Endothelial cell of hepatic sinusoid (primary cell): ENCODE measurements around the gene TMIE.

Source experiments
- in situ Hi-C: cut with HindIII; loops from 2 replicates; pipeline ENCODE4 v1.10.0; 2017; ENCODE audit warnings: low sequenced_read_pairs

Gene TMIE

DNA sequence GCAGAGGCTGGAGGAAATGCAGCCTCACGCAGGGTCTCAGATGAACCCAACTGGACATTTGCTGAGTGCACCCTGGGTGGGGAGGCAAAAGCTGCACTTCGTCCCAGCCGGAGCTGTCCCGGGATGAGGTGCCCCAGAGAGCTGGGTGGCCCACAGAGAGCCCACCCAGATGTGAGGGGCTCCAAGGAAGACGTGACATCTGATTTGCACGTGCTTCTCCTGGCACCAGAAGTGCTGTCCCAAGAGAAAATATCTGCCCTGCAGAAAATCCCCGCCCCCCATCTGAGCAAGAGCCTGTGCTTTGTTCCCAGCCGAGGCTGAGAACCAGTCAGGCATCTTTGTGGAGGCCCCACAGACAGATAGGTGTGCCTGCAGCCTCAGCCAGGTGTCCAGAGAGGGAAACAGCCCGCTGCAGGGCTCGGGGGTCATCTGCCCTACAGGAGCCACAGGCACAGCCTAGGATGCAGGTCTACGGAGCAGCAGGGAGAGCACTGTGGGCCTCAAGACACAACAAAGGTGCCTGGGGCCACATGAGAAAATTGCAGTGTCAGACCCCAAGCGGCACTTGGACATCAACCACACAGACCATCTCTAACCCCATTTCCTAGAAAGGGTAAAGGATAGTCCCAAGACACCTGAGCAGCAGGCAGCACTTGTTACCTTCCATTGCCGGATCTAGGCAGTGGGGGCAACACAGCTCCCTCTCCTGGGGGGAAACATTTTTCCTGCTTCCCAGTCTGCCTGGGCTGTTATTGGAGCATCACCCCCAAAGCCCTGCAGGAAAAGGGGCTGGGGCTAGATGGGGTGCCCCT is 5.8 kb downstream of the TMIE start:
- in situ Hi-C loops: no loop called here

DNA sequence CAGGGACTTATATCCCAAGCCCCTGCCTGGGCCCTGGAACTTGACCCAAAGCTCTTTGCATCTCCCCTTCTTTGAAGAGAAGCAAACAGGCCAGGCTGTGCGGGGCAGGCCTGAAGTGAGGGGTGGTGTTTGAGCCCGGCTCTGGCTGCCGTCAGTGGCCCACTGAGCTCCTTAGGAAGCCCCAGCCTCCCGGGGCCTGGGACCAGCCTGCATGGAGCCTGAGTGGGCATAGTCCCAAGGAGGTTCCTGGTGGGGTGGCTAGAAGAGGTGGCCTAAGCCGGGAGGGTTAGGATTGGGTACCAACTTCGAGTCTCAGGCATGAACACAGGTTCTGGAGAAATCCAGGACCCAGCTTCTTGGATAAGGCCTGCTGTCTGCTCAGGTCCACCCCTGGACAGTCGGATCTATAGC is 6.4 kb downstream of the TMIE start:
- in situ Hi-C loops: no loop called here

DNA sequence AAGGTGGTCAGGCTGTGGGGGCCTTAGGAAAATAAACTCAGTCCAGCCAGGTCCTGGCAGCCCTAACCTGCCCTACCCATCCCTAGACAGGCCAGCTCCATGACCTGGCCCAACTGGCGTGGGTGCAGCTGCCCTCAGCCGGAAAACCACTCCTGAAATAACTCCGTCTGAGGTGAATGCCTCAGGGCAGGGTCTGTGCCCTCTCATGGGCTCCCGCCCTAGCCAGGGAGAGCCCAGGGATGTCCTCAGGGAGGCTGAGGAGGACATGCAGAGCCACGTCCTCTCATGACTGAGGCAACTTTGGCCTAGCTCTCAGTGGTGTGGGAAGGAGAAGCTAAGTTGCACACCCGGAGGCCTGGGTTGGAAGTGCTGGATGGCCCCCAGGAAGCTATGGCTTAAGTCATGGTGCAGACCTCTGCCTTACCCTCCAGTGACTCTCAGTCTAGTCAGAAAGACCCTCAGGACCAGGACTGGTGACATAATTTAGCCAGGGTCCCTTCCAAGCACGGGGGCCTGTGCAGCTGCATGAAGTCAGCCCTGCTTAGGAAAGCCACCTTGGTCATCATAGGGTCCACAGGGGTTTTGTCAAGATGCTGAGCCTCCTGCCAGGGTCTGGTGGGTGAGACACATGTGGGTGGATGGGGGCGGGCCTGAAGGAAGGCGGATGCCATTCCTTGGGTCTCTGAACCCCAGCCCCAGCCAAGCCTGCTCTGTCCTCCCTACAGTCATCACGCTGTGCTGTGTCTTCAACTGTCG is 7.4 kb downstream of the TMIE start:
- in situ Hi-C loops: no loop called here

DNA sequence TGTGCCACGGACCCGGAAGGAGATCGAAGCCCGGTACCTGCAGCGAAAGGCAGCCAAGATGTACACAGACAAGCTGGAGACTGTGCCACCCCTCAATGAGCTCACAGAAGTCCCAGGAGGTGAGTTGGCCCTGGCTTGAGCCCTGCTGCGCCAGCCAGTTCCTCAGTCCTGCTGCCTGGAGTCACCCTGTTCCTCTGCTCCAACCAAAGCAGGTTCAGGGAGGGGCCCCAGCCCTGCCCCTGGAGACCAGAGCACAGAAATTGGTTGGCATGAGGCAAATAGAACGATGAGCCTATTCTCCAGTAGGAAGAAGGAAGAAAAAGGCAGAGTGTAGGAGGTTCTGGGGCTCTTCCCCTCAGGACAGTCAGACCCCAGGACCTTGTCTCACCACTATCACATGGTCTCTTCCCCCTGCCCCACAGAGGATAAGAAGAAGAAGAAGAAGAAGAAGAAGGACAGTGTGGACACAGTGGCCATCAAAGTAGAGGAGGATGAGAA is 8.0 kb downstream of the TMIE start:
- in situ Hi-C loops: no loop called here

DNA sequence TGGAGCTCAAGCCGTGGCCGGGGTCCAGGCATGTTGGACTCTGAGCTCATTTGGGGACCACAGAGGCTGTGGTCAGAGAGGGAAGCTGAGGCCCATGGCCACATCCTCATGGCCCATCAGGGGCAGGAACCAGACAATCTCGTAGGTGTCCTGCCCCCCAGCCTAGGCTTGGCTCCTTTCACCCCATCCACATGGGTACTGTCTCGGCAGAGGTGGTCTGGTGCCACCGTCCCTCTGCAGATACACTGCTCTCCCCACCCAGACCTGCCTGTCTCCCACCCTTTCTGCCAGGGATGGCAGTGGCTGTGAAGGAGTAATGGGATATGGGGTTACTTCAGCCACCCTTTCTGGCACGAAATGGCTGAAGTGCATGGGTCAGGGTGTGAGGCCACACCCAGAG is 8.5 kb downstream of the TMIE start:
- in situ Hi-C loops: no loop called here

DNA sequence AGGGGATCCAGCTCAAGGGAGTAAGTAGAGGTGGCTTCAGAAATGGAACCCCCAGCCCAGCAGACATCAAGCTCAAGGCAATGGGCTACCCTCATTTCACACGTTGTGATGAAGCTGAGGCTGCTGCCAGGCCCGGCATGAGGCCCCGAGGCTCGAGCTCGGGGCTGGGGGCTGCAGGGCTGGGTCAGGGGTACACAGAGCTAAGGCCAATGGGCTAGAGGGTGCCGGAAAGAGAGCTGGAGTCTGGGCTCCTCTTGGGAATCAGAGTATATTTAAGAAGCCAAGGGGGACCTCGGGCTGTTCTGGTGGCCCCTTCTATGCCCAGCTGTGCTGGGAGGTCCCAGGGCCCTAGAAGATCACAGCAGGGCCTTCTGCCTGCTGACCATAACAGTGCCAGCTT is 9.0 kb downstream of the TMIE start:
- in situ Hi-C loops: no loop called here

DNA sequence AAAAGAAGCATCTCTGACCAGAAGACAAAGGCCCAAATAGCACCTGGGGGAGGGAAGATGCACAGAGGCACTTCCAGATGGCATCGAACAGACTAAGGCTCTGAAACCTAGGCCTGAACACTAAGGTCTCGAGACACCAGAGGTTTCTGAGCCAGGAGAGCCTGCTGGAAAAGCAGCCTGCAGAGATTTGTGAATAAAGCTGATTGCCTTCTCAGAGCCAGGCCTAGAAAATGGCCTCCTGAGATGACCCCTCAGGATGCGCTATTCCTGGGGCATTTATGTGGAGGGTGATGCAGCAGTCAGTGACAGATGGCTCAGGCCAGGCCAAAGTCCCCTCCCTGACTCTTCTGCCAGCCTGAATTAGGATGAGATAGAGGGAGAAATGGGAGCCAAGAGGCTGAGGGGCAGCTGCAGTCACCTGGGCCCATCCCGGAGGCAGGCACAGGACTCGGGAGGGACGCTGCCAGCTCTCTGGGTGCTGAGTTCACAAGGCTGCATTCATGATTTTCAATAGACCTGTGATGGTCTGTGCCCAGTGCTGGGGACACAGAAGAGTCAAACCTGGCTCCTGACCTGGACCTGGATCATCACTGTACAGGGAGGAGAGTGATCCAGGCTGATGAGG is 9.6 kb downstream of the TMIE start:
- in situ Hi-C loops: no loop called here

DNA sequence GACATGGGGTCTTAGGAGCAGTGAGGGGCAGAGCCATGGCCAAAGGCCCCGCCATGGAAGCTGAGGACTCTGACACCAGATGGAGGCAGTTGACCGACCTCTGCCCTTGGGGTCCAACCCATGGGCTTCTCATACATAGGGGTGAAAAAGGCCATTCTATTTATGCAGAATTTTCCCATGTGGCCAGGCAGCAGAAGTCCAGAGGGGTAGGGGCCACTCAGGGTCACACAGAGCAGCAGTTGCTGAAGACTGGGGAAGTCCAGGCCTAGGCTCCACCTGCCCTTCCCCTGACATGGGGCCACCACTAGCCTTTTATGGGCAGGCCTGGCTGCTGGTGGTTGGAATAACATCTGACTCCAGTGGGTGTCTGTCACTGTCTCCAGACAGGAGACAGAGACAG is 10.1 kb downstream of the TMIE start:
- in situ Hi-C loops: no loop called here

DNA sequence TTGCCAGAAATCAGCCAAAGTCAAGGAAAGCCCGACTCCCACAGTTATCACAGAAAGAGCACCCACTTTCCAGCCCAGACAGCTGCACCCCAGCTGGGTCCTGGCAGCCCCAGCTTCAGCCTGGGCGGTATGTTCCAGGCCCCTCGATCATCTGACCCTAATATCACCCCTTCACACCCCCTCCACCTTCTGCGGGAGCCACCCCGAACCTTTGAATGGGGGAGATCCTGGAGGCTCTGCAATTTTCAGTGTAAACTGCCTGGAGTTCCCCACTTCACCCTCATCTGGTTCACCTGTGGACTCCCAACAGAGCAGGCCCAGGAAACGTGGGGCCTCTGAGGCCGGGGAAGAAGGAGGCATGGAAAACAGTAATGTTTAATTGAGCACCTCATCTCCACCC is 10.6 kb downstream of the TMIE start:
- in situ Hi-C loops: no loop called here

DNA sequence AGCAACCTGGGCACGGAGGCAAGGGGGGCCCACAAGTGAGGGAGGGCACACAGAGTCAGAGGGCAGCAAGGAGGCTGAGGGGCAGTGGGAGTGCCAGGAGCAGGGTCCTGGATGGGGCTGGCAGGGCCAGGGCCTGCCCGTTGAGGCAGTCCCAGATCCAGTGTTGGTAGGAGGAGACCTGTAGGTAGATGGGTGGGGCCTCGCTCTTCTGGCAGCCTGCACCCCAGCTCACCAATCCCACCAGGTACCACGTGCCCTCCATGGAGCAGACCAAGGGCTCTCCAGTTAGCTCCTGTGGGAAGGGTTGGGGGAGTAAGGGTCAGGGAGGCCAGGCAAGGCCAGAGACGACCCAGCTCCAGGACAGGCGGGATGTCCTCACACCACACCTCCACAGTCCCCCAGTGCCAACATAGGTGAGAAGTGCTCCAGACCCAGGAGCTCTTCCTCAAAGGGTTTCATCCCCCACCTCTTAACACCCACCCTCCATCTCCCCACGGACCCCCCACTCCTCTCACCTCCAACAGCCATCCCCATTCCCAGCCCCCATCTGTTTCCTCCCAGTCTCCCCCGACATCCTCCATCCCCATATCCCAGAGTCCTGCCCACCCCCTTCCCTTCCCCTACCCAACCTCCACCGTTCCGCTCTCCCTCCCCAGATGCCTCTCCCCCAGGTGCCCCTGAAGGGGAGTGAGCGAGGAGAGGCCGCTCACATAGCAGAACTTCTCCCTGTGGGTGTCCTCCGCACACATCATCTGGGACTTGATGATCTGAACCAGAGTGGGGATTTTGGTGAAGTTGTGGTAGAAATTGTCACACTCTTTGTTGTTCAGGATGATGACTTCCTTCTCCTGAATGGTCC is 11.2 kb downstream of the TMIE start:
- in situ Hi-C loops: no loop called here

DNA sequence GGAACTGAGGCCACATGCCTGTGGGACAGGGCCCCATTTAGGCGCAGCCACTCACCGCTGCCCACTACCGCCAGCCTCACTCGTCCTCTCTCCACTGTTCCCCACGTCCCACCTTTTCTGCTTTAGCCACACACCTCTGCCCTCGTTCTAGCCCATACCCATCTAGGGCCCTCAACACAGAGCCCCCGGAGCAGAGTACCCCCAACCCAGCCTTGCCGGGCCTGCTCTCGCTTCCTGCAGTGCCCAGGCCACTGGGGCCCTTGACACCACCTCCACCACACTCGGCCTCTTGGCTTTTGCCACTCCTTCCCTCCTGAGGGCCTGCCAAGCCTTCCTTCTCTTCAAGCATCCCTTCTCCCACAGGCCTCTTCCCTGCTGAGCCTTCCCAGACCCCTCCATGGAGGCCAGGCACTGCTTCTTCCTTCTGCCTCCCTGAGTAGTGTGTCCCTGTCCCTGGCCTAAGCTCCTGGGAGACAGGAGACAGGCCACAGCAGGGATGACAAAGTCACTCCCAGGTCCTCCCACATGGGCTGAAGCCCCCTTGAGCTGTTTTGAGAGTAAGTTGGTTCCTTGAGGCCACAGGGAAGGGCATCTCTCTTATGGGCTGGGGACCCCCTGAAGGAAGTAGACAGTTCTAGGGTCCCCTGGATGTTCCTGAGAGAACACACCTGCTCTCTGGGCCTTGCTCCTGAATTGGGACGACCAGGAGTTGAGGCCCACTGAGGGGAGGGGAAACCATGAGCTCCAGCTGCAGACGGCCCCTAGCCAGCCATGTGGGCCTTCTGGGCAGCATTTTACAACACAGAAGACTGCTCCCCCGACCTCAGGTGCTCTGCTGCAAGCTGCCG is 12.1 kb downstream of the TMIE start:
- in situ Hi-C loops: no loop called here

DNA sequence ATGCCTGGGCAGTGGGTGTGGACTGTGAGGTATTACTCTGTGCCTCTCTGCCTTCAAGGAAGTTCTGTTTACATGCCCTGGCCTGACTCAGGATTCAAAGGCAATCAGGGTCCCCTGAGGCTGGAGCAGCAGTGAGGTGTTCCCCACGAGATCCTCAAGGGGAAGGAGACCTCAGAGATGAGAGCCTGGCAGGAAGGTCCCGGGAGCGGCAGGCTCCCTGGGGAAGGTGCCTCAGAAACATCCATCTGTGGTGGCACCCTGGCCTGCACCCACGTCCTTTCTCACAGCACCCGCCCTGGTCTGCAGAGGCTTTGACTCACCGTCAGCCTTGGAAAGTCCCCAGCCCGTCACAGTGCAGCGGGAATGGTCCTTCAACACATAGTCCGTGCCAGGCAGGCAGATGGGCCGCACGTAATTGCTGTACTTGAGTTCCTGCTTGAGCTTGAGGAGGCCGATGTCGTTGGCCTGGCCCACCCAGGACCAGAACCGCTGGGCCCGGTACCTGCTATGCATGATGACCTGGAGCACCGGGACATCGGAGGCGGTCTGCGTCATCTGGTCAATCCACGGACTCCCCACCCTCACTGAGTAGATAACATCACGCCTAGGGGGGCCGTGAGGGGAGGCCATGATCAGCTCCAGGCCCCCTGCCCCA is 12.8 kb downstream of the TMIE start:
- in situ Hi-C loops: no loop called here

DNA sequence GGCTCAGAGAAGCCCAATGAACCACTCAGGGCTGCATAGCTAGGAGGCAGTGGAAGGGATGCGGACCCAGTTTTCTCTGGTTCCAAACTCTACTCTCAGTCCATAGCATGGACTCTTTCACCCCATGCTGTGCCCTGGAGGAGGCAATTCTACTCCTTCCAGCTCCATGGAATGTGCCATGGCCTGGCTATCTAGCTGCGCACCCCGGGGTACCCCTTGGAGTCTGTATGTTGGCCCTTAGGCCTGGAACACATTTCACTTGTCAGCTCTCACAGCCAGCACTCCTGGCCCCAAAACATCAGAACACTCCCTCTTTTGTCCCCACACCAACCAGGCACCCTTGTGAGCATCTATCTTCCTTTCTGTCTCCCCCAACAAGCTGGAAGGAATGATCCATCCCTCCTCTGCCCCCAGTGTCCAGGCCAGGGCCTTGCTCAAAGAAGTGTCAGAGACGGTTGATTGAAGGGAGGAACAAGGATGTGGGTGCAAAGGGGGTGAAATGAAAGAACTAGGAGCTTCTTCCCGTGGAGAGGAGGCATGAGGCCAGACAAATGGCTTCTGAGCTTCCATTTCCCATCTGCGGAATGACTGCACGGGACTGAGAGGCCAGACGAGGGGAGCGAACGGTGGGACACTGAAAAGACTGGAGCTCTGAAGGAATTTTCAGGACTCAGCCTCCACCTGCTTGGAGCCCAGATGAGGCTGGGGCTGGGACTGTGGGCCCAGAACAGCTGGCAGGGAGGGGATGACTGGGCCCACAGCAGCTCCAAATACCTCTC is 13.7 kb downstream of the TMIE start:
- in situ Hi-C loops: no loop called here

DNA sequence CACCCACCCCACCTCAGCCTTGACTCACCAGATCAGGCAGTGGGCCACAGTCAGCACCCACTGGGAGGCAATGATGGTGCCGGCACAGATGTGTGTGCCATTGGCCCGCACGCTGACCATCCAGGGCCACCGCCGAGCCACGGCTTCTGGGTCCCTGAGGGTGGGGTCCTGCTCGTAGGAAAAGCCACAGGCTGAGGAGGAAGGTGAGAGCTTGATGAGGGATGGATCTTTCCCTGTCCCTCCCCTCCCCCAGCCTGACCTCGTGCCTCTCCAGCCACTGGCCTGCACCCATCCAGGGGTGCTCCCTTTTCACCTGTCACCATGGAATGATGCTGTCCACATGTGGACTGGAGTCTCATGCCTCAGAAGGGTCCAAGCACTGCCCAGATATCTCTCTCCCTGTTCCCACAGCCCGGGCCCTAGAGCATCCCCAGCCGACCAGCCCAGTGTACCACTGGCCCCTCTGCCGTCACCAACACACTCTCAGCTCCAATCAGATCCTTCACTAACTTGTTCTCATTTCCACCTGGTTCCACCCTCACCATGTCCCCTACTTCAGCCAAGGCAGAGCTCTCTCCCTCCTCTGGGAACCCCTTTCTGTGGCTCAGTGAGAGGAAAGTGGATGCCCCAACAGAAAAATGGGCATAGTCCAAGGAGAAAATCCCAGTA is 14.4 kb downstream of the TMIE start:
- in situ Hi-C loops: no loop called here

DNA sequence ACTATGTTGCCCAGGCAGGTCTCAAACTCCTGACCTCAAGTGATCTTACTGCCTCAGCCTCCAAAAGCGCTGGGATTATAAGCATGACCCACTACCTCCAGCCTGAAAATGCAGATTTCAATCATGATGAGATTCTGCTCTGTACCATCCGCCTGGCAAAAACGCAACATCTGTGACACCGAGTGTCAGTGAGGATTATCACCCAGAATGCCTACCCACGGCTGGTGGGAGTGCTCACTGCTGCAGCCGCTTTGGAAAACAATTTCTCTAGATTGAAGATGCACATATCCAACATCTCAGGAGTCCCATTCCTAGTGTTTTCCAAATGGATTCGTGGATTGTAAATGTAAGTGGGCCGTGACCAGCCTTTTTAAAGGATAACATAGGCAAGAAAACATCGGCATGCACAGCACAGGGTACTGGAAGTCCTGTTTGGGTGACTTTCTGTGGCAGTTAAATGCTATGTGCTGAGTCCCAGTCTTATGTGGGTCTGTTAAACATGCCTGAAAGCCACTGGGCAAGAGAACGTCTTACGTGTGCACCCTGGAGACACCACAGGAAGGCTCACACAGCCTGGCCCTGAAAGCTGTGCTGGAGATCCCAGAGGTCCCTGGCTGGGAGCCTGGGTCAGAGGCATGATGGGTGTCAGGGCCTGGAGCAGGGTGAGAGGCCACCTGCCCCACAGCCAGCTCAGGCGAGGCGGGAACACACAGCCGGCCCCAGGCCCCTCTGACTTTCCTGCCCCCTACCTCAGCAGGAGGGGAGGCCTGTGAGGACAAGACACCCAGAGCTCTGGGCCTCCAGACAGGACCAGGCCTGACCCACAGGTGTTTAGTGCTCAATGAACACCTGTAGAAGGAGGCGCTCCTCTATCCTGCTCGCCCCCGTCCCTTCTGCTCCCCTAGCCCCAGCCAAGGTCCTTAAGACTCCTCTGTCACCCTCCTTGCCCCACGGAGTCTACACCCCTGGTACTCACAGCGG is 15.6 kb downstream of the TMIE start:
- in situ Hi-C loops: no loop called here

DNA sequence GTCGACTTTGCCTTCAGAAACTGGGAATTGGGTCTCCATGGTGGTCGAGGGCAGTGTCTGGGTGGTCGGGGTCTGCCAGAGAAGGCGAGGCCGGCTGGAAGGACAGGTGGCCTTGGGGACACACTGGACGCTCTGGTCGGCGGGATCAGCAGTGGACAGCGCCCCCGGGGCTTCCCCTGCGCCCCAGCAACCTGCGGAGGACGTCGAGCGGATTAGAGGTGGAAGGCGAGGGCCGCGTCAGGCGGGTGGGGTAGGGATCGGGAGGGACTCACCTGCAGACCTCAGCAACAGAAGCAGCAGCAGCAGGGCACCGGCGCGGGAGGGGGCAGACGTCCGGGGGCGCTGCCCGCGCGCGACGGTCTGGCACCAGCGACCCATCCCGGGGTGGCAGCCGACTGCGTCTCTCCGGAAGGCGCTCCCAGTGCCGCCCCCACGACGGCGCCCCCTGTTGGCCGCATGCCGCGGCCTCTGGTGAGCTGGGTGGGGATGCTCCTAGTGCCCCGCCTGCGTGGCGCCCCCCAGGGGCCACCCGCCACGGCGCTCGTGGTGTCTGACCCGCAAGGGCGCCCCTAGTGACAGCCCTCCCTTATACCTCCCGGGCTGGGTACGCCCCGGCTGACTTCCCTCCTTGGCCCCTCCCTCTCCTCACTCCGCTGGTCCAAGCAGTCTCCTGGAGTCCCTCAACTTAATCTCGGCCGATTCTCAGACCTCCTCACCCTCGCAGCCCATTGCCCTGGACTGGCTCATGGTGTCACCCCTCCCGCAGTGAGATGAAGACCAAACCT is 16.4 kb downstream of the TMIE start, which contains the start of gene PRSS50:
PRSS50 (minus strand) TSS at position 423 of the 785 bp plus-strand sequence; CDS start at position 378, 45 bp downstream.
- in situ Hi-C loops: no loop called here
